ENCODE data around the gene GSE1.

- no peak for TF ChIP-seq CTCF (conservative IDR thresholded peaks at IDR 0.05; ENCODE audit: low read depth in 2 of 2)
- no peak for TF ChIP-seq CREB1 (CRISPR knock-in tag; IDR thresholded peaks at IDR 0.05; ENCODE audit: low read depth)
Measured at GRCh38 chr16:85641776-85642176, 28.7 kb downstream of the GSE1 start.
